ENCODE measurements around the gene WBP1L. TPM values are rescaled to one million over a fixed set of nuclear protein-coding genes. Genes with fewer than 3 reads are reported as not detected.

The WBP1L gene
- total and polyA plus RNA-seq, 2 of the 13 experiments (the other 11 are each of a cell fraction or from before 2014, with no cell fraction given), result 8.3 to 12.3 TPM

- TF ChIP-seq ZNF678 (CRISPR knock-in tag; IDR thresholded peaks at IDR 0.05), result no peak
Measured at GRCh38 chr10:102757323-102757722, 13.6 kb downstream of the WBP1L start (continued).

DNA sequence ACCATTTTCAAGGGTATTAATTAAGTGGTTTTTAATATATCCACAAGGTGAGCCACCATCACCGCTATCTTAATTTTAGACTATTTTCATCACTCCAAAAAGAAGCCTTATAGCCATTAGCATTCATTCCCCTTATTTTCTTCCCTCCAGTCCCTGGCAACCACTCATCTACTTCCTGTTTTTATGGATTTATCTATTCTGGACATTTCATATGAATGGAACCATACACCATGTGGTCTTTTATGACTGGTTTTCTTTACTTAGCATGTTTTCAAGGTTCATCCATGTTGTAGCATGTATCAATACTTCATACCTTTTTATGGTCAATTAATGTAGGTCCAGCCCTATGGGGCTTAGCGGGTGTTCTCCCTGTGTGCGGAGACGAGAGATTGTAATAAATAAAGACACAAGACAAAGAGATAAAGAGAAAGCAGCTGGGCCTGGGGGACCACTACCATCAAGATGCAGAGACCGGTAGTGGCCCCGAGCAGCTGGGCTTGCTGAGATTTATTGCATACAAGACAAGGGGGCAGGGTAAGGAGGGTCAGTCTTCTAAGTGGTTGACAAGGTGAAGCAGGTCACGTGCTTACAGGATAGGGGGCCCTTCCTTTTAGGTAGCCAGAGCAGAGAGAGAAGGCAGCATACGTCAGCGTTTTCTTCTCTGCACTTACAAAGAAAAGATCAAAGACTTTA is 14.6 kb downstream of the WBP1L start:
- Histone ChIP-seq H3K4me1 (ENCODE audit: insufficient read depth, low read length) (peaks cover 24% of the 10 kb centered on the region), H4K20me1 (ENCODE audit: insufficient read depth, low read length) (no peaks in the 10 kb centered on the region), H3K27ac (ENCODE audit: extremely low read length, insufficient read depth, low read length) (no peak overlapping the region), H3K36me3 (replicated peaks in 1 of 2; ENCODE audit: control insufficient read depth in 1 of 2, insufficient read depth in 2 of 2, low read length in 2 of 2) (no peaks in the 10 kb centered on the region), H3K9me3 (ENCODE audit: low read length) (no peaks in the 10 kb centered on the region), H3K9ac (ENCODE audit: insufficient read depth, low read depth, low read length) (no peak overlapping the region), H3K4me3 (replicated peaks in 1 of 3; ENCODE audit: insufficient read depth in 1 of 3, low read depth in 2 of 3, low read length in 3 of 3) (no peak overlapping the region), H2AFZ (ENCODE audit: low read length) (no peak overlapping the region), H3K4me2 (ENCODE audit: low read depth, low read length) (no peak overlapping the region), H3K79me2 (ENCODE audit: insufficient read depth, low read length) (peaks cover 4% of the 10 kb centered on the region), H3K27me3 (ENCODE audit: control insufficient read depth in 1 of 2, insufficient read depth in 2 of 2, low read length in 2 of 2) (no peaks in the 10 kb centered on the region)
- ChIA-PET POLR2A (no interaction called here), CTCF (ENCODE audit: low intra/inter-chr PET ratio, low total read pairs) (no interaction called here)
- DNase-seq (ENCODE audit: low spot score) (no peak), FAIRE-seq (no peak), ATAC-seq (no peak)
- 98% methylated on average over 9 of the region's 9 CpGs for WGBS (ENCODE audit: low lambda C conversion rate)
- TSS peak; percentile 34 for BruUV-seq (replicated peaks)
- TF ChIP-seq, protein P1, sequence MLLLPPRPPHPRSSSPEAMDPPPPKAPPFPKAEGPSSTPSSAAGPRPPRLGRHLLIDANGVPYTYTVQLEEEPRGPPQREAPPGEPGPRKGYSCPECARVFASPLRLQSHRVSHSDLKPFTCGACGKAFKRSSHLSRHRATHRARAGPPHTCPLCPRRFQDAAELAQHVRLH (CRISPR knock-in tag; IDR thresholded peaks at IDR 0.05; ENCODE audit: borderline replicate concordance, low read depth), result no peak
- TF ChIP-seq ERF (CRISPR knock-in tag; IDR thresholded peaks at IDR 0.05) (no peak), ZSCAN29 (CRISPR knock-in tag; conservative IDR thresholded peaks at IDR 0.05) (no peak), ZKSCAN5 (CRISPR knock-in tag; IDR thresholded peaks at IDR 0.05) (no peak), ZNF207 (IDR thresholded peaks at IDR 0.05; ENCODE audit: borderline replicate concordance) (no peak), TCF7L2 (IDR thresholded peaks at IDR 0.05; ENCODE audit: low read depth, low read length) (no peak), ZSCAN21 (CRISPR knock-in tag; IDR thresholded peaks at IDR 0.05; ENCODE audit: borderline replicate concordance) (no peak), IRF2 (CRISPR knock-in tag; IDR thresholded peaks at IDR 0.05) (no peak), TRIM24 (CRISPR knock-in tag; IDR thresholded peaks at IDR 0.05) (no peak), MATR3 (CRISPR knock-in tag; IDR thresholded peaks at IDR 0.05) (no peak), E2F5 (CRISPR knock-in tag; conservative IDR thresholded peaks at IDR 0.05) (no peak), TBX3 (IDR thresholded peaks at IDR 0.05; ENCODE audit: borderline replicate concordance) (no peak), ZNF644 (CRISPR knock-in tag; IDR thresholded peaks at IDR 0.05; ENCODE audit: low read depth) (no peak), ZBTB1 (CRISPR knock-in tag; IDR thresholded peaks at IDR 0.05; ENCODE audit: borderline replicate concordance) (no peak), ZNF276 (CRISPR knock-in tag; IDR thresholded peaks at IDR 0.05; ENCODE audit: low read depth) (no peak)
- TF ChIP-seq, protein P2, sequence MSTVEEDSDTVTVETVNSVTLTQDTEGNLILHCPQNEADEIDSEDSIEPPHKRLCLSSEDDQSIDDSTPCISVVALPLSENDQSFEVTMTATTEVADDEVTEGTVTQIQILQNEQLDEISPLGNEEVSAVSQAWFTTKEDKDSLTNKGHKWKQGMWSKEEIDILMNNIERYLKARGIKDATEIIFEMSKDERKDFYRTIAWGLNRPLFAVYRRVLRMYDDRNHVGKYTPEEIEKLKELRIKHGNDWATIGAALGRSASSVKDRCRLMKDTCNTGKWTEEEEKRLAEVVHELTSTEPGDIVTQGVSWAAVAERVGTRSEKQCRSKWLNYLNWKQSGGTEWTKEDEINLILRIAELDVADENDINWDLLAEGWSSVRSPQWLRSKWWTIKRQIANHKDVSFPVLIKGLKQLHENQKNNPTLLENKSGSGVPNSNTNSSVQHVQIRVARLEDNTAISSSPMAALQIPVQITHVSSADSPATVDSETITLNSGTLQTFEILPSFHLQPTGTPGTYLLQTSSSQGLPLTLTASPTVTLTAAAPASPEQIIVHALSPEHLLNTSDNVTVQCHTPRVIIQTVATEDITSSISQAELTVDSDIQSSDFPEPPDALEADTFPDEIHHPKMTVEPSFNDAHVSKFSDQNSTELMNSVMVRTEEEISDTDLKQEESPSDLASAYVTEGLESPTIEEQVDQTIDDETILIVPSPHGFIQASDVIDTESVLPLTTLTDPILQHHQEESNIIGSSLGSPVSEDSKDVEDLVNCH (CRISPR knock-in tag; IDR thresholded peaks at IDR 0.05), result no peak
- TF ChIP-seq, protein P3, sequence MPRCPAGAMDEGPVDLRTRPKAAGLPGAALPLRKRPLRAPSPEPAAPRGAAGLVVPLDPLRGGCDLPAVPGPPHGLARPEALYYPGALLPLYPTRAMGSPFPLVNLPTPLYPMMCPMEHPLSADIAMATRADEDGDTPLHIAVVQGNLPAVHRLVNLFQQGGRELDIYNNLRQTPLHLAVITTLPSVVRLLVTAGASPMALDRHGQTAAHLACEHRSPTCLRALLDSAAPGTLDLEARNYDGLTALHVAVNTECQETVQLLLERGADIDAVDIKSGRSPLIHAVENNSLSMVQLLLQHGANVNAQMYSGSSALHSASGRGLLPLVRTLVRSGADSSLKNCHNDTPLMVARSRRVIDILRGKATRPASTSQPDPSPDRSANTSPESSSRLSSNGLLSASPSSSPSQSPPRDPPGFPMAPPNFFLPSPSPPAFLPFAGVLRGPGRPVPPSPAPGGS (CRISPR knock-in tag; IDR thresholded peaks at IDR 0.05), result no peak
- in situ Hi-C loops (cut with HindIII; ENCODE audit: extremely low pct_ligation_motif_present, low pct_unique_long_range_greater_than_20kb) (no loop called here), intact Hi-C loops (cut with micrococcal nuclease; ENCODE audit: unreplicated experiment) (no loop called here)
